HCT116 (cell line): ENCODE measurements around the gene LRRC56.

Experiments used
- CTCF ChIP-seq, 3 experiments: fragments of 200-600 bp in 1 of 3; sonication (generic) in 1 of 3; IDR thresholded peaks in 2 of 3; conservative IDR thresholded peaks in 1 of 3; 2 replicates each; pipeline ENCODE4 v1.5.1; 2012 to 2017; ENCODE audit warnings: low read depth in 2 of 3, low read length in 2 of 3, antibody characterized with exemption in 1 of 3, borderline replicate concordance in 1 of 3, control low read depth in 1 of 3, mild to moderate bottlenecking in 1 of 3, mixed read lengths in 1 of 3, mixed run types in 1 of 3, moderate library complexity in 1 of 3; ENCODE audit not compliant: insufficient read depth in 1 of 3
- ELF1 ChIP-seq: IDR thresholded peaks from 2 replicates; pipeline ENCODE4 v1.6.1; 2012; ENCODE audit warnings: low read depth, borderline replicate concordance
- EZH2 ChIP-seq: fragments of 200-600 bp; sonication (generic); IDR thresholded peaks from 2 replicates; pipeline ENCODE4 v1.6.1; 2017; ENCODE audit warnings: antibody characterized with exemption, mixed run types
- POLR2A ChIP-seq: IDR thresholded peaks from 2 replicates; pipeline ENCODE4 v1.7.0; 2011; ENCODE audit warnings: borderline replicate concordance; ENCODE audit not compliant: insufficient read depth, insufficient read length; ENCODE audit errors: extremely low read depth
- REST ChIP-seq: IDR thresholded peaks from 2 replicates; pipeline ENCODE4 v1.6.1; 2012; ENCODE audit warnings: low read depth
- ZFX ChIP-seq: fragments of 450-650 bp; IDR thresholded peaks from 2 replicates; pipeline ENCODE4 v1.6.1; 2017

GRCh38 chr11:535210-535518 is 2.2 kb upstream of the LRRC56 start:
- TF ChIP-seq CTCF (IDR thresholded peaks at IDR 0.05 in 2 of 3, conservative IDR thresholded peaks at IDR 0.05 in 1 of 3; ENCODE audit: borderline replicate concordance in 1 of 3, insufficient read depth in 1 of 3, low read depth in 2 of 3, low read length in 2 of 3) (no peak), EZH2 (no peak), ELF1 (no peak), POLR2A (no peak), ZFX (no peak), REST (no peak)
